Rectal smooth muscle tissue (tissue), 1 donor: ENCODE data around the gene OTX2.

Experiments used
- H3K27ac ChIP-seq: one replicate; pipeline ENCODE4 v1.7.0; 2013; ENCODE audit warnings: low read depth, low read length, inconsistent platforms
- H3K27me3 ChIP-seq: one replicate; pipeline ENCODE4 v1.7.0; 2013; ENCODE audit warnings: low read length; ENCODE audit not compliant: control insufficient read depth, insufficient read depth
- H3K36me3 ChIP-seq: one replicate; pipeline ENCODE4 v1.7.0; 2013; ENCODE audit warnings: low read length; ENCODE audit not compliant: control insufficient read depth, insufficient read depth
- H3K4me1 ChIP-seq: one replicate; pipeline ENCODE4 v1.7.0; 2013; ENCODE audit warnings: low read length; ENCODE audit not compliant: control insufficient read depth, insufficient read depth
- H3K4me3 ChIP-seq: one replicate; pipeline ENCODE4 v1.7.0; 2013; ENCODE audit warnings: low read length
- H3K9ac ChIP-seq: one replicate; pipeline ENCODE4 v1.7.0; 2013; ENCODE audit warnings: low read length

OTX2 gene

GRCh38 chr14:56798447-56799342 lies 11.6 kb downstream of the OTX2 start:
- Histone ChIP-seq H3K9ac (no peak overlapping the region), H3K36me3 (no peaks in the 10 kb centered on the region), H3K27ac (no peak overlapping the region), H3K4me1 (no peaks in the 10 kb centered on the region), H3K27me3 (peaks cover 53% of the 10 kb centered on the region), H3K4me3 (no peak overlapping the region)

- Histone ChIP-seq H3K27ac (no peak overlapping the region), H3K36me3 (no peaks in the 10 kb centered on the region), H3K9ac (no peak overlapping the region), H3K4me3 (peak overlapping the region; percentile 24), H3K27me3 (peaks cover 48% of the 10 kb centered on the region), H3K4me1 (no peaks in the 10 kb centered on the region)
Measured at GRCh38 chr14:56797569-56798446, 12.5 kb downstream of the OTX2 start.

DNA sequence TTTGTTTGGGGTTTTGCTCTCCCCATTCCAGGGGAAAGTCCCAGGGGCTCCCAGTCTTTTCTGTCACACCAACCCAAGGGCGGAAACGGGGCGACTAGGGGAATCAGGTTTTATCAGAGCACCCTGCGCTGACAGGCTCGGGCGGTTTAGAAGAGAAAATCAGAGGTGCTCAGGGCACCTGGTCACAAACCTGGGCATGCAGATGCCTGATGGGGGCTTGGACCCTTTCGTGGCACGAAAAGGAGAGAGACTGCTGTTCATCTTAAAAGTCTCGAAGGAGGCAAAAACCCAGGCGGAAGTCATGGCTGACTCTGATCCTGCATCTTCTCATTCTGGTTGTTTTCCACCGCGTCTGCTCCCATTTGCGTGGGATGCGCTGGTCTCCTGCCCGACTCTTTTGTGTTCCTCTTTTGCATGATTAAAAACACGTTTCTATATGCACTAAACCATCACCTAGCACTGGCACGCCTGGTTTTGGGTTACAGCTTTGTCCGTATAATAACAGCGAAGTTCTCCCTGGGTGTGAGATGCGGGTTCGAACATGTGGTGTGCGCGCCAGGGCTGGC lies 13.2 kb downstream of the OTX2 start:
- Histone ChIP-seq H3K9ac (no peak overlapping the region), H3K4me3 (peak overlapping the region; percentile 24), H3K4me1 (no peaks in the 10 kb centered on the region), H3K36me3 (no peaks in the 10 kb centered on the region), H3K27ac (no peak overlapping the region), H3K27me3 (peaks cover 48% of the 10 kb centered on the region)

GRCh38 chr14:56796259-56796658 lies 14.0 kb downstream of the OTX2 start:
- Histone ChIP-seq H3K27me3 (peaks cover 44% of the 10 kb centered on the region), H3K4me1 (no peaks in the 10 kb centered on the region), H3K27ac (no peak overlapping the region), H3K4me3 (no peak overlapping the region), H3K9ac (no peak overlapping the region), H3K36me3 (no peaks in the 10 kb centered on the region)

GRCh38 chr14:56795284-56795622 lies 15.0 kb downstream of the OTX2 start:
- no peaks in the 10 kb centered on the region for H3K4me1 ChIP-seq
- no peak overlapping the region for H3K27ac ChIP-seq
- H3K9ac ChIP-seq = no peak overlapping the region
- peaks cover 44% of the 10 kb centered on the region for H3K27me3 ChIP-seq
- no peak overlapping the region for H3K4me3 ChIP-seq
- no peaks in the 10 kb centered on the region for H3K36me3 ChIP-seq

DNA sequence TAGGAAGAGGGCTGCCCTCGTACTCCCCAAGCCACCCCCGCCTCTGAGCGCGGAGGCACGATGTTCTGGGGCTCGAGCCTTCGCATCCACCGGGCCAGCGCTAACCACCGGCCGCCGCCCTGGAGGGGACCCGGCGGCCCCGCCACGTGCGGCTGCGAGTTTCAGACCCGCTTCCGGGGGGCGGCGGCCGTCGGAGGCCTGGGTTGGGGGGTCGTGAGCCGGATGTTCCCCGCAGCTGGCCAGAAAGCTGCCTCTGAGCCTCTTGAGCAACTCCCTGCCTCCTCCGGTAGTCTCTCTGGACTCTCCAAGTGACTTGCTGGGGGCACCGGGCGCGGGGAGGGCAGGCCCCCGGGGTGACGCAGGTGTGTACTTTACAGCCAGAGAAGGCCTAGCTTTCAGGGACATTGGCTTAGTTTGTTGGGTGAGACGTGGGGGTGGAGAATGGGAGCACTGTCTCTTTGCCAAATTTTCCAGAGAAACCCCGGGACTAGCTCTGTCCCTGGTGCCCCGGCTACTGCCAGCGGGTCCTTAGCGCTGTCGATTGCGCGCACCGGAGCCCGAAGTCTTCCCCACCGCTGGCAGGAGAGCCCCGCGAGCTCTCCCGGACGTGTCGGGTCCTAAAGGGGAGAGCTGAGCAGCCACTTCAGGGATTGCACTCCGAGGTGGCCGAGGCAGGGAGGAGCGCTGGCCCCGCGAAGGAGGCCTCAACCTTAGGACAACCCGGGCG lies 15.6 kb downstream of the OTX2 start:
- H3K27ac ChIP-seq = no peak overlapping the region
- H3K27me3 ChIP-seq = peaks cover 41% of the 10 kb centered on the region
- H3K4me3 ChIP-seq = no peak overlapping the region
- no peak overlapping the region for H3K9ac ChIP-seq
- no peaks in the 10 kb centered on the region for H3K36me3 ChIP-seq
- no peaks in the 10 kb centered on the region for H3K4me1 ChIP-seq

GRCh38 chr14:56794088-56794556 lies 16.2 kb downstream of the OTX2 start:
- H3K27me3 ChIP-seq = peaks cover 36% of the 10 kb centered on the region
- H3K9ac ChIP-seq = no peak overlapping the region
- no peaks in the 10 kb centered on the region for H3K36me3 ChIP-seq
- no peak overlapping the region for H3K27ac ChIP-seq
- H3K4me3 ChIP-seq = no peak overlapping the region
- H3K4me1 ChIP-seq = no peaks in the 10 kb centered on the region

GRCh38 chr14:56789955-56790354 lies 20.3 kb downstream of the OTX2 start:
- H3K36me3 ChIP-seq = no peaks in the 10 kb centered on the region
- no peak overlapping the region for H3K4me3 ChIP-seq
- H3K27me3 ChIP-seq = peaks cover 7% of the 10 kb centered on the region
- no peak overlapping the region for H3K9ac ChIP-seq
- no peaks in the 10 kb centered on the region for H3K4me1 ChIP-seq
- no peak overlapping the region for H3K27ac ChIP-seq

GRCh38 chr14:56787530-56787929 lies 22.7 kb downstream of the OTX2 start:
- Histone ChIP-seq H3K4me3 (no peak overlapping the region), H3K27ac (no peak overlapping the region), H3K9ac (no peak overlapping the region), H3K27me3 (no peaks in the 10 kb centered on the region), H3K4me1 (no peaks in the 10 kb centered on the region), H3K36me3 (no peaks in the 10 kb centered on the region)

- Histone ChIP-seq H3K9ac (no peak overlapping the region), H3K4me3 (no peak overlapping the region), H3K4me1 (no peaks in the 10 kb centered on the region), H3K36me3 (no peaks in the 10 kb centered on the region), H3K27me3 (no peaks in the 10 kb centered on the region), H3K27ac (no peak overlapping the region)
Measured at GRCh38 chr14:56782711-56783110, 27.6 kb downstream of the OTX2 start.

DNA sequence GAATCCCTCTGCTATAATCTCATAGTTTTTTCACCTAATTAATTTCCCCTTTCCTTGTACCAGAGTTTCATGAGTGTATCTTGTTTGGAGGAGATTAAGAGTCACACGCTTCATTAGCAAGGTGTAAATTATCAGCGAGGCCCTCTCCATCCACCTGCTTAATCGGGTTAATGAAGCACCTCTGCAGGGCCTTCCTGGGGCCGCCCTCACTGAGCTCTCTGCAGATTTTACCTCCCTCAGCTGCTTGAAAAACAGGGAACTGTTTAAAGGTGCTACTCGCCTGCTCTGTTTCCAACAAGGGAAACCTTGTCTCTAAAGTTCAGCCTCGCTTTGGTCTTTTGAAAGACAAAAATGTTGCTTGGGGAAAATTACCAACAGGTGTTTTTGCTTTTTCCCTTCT lies 35.8 kb downstream of the OTX2 start:
- Histone ChIP-seq H3K4me1 (no peaks in the 10 kb centered on the region), H3K27ac (no peak overlapping the region), H3K36me3 (no peaks in the 10 kb centered on the region), H3K27me3 (no peaks in the 10 kb centered on the region), H3K4me3 (no peak overlapping the region), H3K9ac (no peak overlapping the region)

DNA sequence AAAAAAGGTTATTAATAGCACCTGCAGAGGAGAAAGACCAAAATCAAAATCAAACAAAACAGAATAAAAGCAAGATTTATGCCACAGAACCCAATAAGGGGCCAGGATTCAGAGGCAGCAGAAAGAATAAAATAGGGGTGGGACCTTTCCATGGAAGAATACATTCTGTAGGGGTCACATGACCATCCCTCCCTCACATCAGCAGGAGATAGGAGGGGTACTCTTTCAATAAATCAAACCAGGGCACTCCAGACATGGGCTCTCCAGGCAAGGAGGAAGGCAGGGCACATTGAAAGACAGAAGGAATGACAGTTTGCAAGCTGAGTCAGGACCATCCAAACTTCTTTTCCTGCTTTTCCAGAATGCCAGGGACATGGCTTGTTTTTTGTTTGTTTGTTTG lies 39.8 kb downstream of the OTX2 start:
- Histone ChIP-seq H3K9ac (no peak overlapping the region), H3K4me1 (no peaks in the 10 kb centered on the region), H3K27me3 (no peaks in the 10 kb centered on the region)

More for the DNA sequence above, 39.8 kb downstream of the OTX2 start:
- Histone ChIP-seq H3K27ac (no peak overlapping the region), H3K4me3 (no peak overlapping the region), H3K36me3 (no peaks in the 10 kb centered on the region)
